GM12873 (cell line): ENCODE data around the gene RPS3A.

Experiments
- CTCF ChIP-seq: IDR thresholded peaks from 2 replicates; pipeline ENCODE4 v1.5.1; 2012; ENCODE audit warnings: low read depth, mild to moderate bottlenecking, moderate library complexity, low read length, control low read depth; ENCODE audit not compliant: insufficient read depth; ENCODE audit errors: missing control alignments

RPS3A gene

GRCh38 chr4:151129796-151130195 lies 30.4 kb downstream of the RPS3A start:
- no peak for TF ChIP-seq CTCF

- TF ChIP-seq CTCF, result no peak
Observed at GRCh38 chr4:151133311-151133710, 33.9 kb downstream of the RPS3A start.

- TF ChIP-seq CTCF, result no peak
Observed at GRCh38 chr4:151139814-151140213, 40.4 kb downstream of the RPS3A start.

- TF ChIP-seq CTCF, result no peak
Observed at GRCh38 chr4:151142758-151143157, 43.3 kb downstream of the RPS3A start.

- no peak for TF ChIP-seq CTCF
Observed at GRCh38 chr4:151143162-151143561, 43.7 kb downstream of the RPS3A start.

GRCh38 chr4:151143811-151144210 lies 44.4 kb downstream of the RPS3A start:
- TF ChIP-seq CTCF, result no peak

GRCh38 chr4:151144329-151145072 lies 45.1 kb downstream of the RPS3A start:
- no peak for TF ChIP-seq CTCF

- TF ChIP-seq CTCF, result no peak
Observed at GRCh38 chr4:151147000-151147399, 47.6 kb downstream of the RPS3A start.
